Smooth muscle cell of the brain vasculature (primary cell): ENCODE results near the gene PECR.

Experiments used
- DNase-seq: peaks from one replicate; pipeline ENCODE4 v3.0.0-alpha.2; 2012; ENCODE audit warnings: low read depth, low spot score

The PECR gene

DNA sequence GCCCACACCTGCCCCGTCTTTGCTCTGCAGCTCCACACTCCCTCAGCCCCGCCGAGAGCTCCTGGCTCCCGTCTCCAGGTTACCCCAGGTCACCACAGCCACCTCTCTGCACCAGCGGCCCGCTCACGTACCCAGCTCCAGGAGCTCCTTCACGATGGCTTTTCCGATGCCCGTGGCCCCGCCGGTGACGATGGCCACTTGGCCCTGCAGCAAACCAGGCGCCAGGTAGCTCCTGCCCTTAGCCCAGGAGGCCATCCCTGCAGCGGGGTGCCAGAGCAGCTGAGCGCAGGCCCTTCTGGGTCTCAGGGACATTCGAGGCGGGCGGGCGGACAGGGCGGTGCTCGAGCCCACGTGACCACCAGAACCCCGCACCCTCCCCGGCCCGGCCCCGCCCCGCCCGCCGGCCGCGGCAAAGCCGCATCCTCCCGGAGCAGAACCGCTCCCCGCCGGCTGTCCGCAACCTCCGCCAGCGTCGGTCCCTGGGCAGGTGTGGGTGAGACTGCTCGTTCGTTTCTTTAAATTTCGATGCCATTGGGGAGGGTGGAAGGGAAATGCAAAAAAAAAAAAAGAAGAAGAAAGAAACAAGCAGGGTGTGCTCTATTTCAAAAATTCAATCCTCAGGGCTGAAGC, at the start of gene PECR, which contains the start of gene TMEM169:
TSS of gene PECR (minus strand) at position 323 of the 630 bp plus-strand sequence. CDS start at position 255, 68 bp downstream.
TSS of gene TMEM169 (plus strand) at position 433 of the 630 bp plus-strand sequence. CDS start 14,045 bp downstream, outside the sequence.
- no peak for DNase-seq

DNA sequence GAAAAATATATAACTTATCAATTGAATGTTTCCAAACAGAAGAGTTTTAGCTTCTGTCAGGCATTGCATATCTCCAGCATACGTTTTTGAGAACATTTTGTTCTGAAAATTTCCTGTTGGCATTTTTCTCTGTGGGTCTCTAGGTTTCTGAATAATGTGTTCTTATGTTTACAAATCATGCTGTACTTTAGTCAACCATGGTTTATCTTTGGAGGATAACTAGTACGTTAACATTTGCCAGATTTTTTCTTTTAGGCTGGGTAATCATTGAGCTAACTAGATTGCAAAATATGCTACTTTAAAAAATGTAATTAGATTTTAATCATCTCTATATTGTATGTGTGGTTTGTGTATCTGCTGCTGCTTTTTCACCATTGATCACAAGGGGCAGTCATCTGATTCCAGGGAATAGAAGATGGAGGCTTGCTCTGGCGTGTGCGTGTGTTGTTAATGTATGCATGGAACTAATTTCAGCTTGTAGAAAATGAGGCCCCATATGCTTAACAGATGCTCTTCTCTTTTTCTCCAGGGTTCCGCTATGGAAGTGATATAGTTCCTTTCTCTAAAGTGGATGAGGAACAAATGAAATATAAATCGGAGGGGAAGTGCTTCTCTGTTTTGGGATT, 48.9 kb upstream of the PECR start:
- no peak for DNase-seq

DNA sequence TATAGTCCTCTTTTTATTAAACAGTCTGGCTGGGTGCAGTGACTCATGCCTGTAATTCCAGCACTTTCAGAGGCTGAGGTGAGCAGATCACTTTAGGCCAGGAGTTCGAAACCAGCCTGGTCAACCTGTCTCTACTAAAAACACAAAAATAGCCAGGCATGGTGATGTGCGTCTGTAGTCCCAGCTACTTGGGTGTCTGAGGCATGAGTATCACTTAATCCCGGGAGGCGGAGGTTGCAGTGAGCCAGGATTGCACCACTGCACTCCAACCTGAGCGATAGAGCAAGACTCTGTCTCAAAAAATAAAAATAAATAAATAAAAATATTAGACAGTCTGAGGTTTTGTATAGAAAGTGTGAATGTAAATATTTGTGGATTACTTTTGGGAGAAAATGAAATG, 45.3 kb upstream of the PECR start:
- no peak for DNase-seq

DNA sequence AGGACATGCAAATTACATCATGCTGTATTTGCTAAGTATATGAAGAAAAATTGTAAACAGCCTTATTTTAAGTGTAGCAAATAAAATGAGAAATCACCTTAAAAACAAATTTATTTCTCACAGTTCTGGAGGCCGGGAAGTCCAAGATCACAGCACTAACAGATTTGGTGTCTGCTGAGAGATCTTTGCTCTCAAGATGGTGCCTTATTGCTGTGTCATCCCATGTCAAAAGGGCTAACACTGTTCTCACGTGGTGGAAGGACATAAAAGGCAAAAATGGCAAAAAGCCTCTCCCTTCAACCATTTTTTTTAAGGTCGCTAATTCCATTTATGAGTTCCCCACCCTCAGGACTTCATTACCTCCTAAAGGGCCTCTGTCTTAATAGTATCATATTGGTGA, 39.6 kb upstream of the PECR start:
- no peak for DNase-seq

DNA sequence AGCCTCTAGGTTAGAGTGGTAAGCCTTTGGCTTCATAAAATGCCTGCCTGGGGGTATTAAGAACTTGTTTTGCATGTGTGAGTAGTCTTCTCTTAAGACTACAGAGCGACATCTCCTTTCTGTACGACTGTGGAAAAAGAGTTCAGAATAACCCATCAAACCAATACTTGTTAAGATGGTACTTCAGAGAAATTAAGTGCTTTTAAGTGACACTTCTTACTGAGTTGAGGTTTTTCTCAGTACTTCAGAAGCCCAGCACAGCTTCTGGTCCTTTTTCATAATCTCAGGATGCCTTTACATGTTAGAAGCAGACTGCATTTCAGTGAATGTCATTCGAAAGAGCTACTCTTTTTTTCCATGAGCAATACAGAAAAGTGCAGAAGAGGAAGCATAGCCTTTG, 38.4 kb upstream of the PECR start:
- no peak for DNase-seq

DNA sequence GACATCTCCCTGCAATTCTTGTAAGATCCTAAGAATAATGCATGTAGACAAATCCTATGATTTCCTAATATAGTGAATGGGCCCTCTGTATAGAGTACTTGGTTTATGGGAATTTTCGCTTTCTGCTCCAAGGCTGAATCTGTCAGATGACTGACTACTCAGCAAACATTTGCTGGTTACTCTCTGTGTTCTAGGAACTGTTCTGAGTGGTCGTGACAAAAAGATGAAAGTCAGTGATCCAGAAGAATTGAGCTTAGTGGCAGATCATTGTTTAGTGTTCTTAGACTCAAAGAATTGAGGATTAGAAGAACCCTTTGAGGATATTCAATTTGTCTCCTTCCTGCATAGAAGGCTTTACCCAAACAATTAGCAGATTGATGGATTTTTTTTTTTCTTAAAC, 37.5 kb upstream of the PECR start:
- no peak for DNase-seq

DNA sequence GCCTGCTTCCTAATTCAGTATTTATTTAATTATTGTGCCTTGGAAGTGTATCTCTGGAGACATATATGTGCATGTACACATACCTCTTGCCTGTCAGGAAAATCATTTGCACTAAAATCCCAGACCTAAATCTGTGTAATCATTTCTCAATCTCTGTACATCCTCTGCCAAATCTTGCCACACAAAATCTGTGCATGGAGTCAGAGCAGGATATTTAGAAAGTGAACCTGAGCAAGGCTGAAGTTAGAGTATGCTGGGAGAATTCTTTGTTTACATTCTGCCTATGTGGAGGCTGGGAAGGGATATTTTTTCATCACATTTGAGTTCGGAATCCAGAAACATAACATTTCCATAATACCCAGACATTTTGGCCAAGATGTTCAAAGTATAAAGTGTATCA, 36.9 kb upstream of the PECR start:
- no peak for DNase-seq

DNA sequence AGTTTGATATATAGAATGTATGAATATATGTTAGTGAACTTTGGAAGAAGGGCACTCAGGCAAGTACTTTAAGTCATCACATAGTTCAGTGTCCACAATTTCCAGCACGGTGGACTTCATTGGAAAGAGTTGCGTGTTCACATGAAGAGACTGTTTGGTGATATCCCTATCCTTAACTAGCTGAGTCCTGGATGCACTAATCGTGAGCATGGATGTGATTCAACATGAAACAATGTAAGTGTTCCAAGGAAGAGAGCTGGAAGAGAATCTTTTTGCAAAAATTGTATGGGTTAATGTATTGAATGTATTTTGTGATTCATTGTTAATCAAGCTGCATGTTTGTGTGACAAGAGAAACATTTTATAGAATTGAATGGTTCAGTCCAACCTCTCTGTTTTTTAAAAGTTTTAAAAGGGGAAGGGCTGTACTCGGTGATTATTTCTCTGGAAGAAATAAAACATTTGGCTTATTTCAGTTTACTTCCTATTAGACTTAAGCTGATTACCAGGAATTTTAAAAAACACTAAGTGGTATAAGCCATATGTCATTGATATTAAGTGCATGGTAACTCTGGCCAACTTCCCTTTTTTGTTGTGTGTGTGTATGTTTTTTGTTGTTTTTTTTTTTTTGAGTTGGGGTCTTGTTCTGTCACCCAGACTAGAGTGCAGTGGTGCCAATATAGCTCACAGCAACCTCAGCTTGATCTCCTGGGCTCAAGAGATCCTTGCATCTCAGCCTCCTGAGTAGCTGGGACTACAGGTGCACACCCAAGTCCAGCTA, 36.1 kb upstream of the PECR start:
- no peak for DNase-seq

DNA sequence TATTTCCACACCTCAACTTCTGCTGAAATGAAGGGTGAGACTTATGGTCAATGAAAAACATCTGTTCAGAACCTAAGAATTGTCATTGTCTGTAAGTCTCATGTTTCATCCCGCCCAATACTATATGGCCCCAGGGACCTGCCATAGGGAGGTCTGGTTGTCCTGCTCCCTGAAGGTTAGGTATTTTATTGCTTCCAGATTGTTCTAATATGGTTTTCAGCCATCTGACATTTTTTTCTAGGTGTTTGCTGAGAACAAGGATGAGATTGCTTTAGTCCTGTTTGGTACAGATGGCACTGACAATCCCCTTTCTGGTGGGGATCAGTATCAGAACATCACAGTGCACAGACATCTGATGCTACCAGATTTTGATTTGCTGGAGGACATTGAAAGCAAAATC, 34.8 kb upstream of the PECR start:
- DNase-seq = no peak

DNA sequence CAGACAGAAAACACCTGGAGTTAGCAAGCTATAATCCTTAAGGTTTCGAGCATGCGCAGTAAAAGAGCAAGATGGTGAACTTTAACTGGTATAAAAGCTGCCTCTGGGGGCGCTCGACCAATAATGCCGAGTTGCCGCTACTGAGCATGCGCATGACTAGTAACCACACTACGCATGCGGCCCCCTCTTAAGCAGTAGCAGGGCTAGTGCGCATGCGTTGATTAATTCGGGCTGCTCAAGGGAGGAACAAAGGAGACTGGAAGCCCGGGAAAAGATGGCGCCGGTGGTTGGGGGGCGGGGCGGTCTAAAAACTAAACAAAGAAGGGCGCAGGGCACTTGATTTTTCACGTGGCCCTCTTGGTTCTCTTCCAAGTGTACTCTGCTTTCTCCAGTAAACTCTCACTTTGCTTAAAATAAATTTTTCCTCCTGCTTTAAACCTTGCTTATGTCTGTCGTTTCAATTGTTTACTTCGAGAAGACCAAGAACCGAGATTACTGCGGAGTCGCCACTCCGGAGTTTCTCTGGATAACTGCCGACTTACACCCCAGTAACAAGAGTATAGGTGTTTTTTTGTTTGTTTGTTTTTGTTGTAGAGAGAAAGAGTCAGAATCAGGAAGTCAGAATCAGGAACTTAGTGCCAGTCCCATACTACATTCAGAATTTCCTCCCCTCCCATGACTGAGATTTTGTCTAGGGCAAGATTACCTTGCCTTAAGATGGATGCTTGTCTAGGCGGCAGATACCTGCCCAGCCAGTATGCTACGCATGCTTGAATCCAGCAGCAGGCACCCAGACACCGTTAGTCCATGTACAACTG, 33.3 kb upstream of the PECR start:
- DNase-seq = peak; percentile 99

DNA sequence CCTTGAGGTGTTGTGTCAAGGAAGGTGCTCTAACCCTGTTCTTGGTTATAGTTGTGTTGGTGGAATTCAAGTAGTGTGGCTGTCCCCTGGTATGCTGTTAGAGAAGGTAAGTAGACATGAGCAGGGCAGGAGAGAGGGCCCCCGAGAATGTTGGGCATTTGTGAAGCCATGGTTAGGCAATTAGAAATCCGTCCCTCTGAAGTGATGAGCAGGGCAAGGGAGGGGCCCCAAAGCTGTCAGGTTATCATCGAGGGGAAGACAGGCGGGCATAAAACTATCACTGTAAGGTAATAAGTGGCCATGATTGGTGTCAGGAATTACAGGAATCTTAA, 32.7 kb upstream of the PECR start:
- DNase-seq = no peak

DNA sequence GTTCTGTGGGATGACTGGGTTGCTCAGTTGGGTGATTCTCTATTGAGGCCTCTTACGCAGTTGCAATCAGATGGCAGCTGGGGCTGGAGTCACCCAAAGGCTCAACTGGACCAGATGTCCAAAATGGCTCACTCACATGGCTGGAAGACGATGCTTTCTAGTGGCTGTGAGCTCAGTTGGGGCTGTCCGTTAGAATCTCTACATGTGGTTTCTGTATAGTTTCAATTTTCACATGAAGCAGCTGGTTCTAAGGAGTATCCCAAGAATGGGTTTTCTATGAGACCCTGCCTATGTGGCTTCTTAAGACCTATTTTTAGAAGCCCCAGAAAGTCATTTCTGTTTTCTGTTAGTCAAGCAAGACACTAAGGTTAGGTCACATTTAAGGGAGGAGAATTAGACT, 32.0 kb upstream of the PECR start:
- no peak for DNase-seq

DNA sequence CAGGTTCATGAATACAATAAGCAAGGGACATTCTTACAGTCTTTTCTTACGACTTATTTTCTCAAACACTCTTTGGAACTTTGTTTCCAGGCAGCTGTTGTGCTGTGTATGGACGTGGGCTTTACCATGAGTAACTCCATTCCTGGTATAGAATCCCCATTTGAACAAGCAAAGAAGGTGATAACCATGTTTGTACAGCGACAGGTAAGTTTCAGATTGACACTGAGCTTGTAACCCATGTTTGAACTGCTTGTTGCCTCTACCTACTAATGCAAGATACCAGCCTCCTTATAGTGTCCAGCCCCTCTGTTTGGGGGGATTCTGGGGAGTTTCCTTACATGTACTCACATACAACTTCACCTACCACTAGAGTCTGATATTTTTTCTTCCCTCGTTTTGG, 31.3 kb upstream of the PECR start:
- DNase-seq = no peak

DNA sequence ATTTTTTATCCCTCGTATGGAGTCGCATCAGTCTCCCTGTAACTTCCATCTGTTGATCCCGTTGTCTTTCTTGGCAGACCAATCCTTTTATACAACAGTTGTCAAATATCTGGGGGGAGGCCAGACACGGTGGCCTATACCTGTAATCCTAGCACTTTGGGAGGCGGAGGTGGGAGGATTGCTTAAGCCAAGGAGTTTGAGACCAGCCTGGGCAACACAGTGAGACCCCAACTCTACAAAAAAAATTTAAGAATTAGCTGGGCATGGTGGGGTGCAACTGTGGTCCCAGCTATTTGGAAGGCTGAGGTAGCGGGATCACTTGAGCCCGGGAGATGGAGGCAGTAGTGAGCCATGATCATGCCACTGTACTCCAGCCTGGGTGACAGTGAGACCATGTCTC, 29.5 kb upstream of the PECR start:
- DNase-seq = no peak

DNA sequence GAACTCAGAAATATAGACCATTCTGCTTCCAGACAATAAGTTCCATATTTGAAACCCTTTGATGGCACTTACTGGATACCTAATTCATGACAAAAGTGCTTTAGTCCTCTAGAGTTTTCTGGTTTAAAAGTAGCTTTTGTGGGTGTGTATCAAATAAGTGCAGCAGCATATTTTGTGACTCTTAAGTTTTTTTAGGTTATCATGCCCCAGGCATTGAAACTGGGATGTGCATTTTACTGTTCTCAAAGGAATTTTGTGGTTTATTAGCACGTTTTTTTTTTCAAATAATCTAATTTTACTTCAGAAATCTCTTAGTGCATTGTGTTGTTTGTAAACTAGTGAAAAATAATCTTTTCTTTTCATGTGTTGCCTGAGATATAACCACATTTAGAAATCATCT, 29.0 kb upstream of the PECR start:
- no peak for DNase-seq

DNA sequence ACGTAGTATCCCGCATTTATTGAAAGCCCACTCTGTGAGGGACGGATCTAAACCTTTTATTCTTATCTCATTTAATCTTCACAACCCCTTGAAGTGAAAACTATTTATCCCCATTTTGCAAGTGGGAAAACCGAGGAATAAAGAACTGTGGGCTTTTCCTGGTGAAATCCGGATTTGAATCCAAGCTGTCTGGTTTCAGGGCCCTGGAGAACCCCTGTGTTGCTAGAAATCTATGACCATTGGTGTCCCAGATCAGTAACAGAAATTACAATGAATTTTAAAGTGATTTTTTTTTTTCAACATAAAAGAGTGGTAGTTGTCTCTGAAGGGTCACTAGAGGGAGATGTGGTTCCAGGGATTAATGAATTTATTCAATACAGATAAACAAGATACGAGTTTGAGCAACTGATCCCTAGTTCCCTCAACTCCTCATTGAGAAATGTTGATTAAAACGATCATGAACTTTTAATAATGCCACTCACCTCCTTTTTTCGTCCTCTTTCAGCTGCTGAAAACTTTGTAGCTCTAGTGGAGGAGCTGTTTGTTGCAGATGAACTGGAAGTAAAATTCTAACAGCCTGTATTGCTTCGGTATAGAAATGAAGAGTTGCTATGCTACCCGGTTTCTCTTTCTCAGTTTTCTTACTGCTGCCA, 28.5 kb upstream of the PECR start:
- DNase-seq = no peak

DNA sequence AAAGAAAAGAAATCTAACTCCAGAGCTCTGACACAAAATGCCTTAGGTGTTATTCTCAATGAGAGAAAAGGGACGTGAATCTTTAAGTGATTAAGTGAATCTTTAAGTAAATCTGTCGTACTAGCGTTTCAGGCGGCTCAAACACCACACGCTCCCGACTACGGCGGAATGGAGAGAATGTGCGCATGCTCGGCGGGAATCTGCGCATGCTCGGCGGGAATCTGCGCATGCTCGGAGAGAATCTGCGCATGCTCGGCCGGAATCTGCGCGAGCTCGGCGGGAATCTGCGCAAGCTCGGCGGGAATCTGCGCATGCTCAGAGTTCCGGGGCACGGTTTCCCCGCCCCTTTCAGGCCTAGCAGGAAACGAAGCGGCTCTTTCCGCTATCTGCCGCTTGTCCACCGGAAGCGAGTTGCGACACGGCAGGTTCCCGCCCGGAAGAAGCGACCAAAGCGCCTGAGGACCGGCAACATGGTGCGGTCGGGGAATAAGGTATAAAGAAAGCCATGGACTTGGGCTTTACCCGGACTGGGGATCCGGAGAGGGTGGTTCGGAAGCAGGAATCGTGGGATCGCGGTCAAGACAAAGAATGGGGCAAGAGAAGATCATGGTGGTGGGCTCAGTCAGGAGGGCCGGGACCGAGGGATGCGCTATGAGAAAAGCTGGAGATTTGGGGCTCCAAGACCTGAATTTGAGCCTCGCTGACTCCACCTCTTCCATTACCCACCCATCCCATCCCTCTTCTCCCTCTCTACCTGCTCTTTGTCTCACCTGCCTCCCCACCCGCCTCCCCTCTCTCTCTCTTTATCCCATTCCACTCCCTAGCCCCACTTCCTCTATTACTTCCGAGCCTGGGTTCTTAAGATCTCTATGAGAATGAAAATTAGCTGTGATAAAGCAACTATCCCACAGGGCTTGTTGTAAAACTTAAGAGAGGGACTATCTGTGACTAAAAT, 27.6 kb upstream of the PECR start, which contains the start of gene XRCC5:
TSS of gene XRCC5 (plus strand) at position 382 of the 955 bp plus-strand sequence. CDS start at position 471, 89 bp downstream.
- peak; percentile 94 for DNase-seq

DNA sequence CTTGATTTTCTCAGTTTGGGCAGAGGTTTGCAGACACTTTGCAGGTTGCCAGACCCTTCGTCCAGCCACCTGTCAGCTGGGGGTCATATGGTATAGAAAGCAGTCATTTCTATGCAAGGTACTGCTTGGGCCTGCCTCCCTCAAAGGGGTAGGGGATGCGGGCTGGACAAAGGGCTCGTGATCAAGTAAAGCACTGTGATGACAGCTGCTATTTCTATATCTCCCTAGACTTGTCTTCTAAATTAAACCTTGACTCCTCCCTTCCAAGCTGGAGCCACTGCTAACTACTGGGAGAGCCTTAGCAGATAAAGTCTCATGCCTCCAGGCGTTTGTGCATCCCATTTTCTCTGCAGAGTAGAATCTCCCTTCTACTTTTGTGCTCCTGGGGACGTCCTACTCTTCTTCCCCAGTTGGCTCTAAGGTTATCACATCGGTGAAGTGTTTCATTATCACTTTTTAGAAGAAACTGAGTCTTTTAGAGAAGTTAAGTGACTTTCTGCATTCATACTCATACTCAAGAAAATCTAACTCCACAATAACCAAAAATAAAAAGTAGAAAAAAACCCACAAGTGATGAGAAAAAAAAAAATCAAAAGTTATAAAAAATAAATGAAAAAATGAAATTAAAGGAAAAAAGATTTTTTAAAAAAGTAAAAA, 26.8 kb upstream of the PECR start:
- no peak for DNase-seq

DNA sequence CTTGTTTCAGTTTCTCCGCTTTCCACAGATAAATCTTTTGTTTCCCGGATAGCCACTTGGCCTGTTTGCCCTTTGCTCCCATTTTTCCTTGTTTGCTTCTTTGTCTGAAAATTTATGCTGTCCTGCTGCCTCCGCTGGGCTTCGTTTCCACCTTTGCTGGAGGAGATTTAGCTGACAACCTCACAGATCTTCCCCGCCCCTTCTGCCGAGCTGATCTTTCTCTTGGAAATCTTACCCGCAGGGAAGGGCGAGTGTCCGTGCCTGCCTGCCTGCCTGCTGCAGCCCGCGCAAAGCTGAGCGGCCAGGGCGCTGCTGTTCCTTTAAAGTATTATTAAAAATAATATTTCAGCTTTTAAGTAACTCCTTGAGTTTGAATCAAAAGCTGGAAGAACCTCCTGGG, 26.2 kb upstream of the PECR start:
- DNase-seq = no peak

DNA sequence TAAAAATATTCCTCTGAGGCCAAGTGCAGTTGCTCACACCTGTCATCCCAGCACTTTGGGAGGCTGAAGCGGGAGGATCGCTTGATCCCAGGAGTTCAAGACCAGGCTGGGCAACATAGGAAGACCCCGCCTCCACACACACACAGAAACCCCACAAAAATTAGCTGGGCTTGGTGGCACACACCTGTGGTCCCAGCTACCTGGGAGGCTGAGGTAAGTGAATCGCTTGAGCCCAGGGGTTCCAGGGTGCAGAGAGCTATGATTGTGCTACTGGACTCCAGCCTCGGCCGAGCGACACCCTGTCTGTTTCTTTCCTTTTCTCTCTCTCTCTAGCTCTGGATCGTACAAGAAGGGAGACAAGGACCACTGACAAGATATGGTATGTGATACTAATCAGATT, 25.7 kb upstream of the PECR start:
- no peak for DNase-seq
